CD4-positive, alpha-beta memory T cell (primary cell): ENCODE data around the gene ZNF750. TPM values are rescaled to one million over a fixed set of nuclear protein-coding genes. Genes with fewer than 3 reads are reported as not detected.
A peak's percentile ranks its signal among the peaks of the same experiment; 100 is the strongest.

ENCODE experiments used
- CTCF ChIA-PET: fragments of 350-600 bp; sonication (Branson Sonifier 250); formaldehyde crosslinking; loops from one replicate; lab custom pipeline; 2021; ENCODE audit warnings: inconsistent platforms; ENCODE audit not compliant: partially characterized antibody; lab: Charles Lee
- POLR2A ChIA-PET: fragments of 350-600 bp; sonication (Branson Sonifier 250); formaldehyde crosslinking; loops from one replicate; lab custom pipeline; 2021; ENCODE audit not compliant: partially characterized antibody; lab: Charles Lee
- DNase-seq, 5 donors: peaks; one replicate each; pipeline versions ENCODE4 v3.0.0 to v3.0.0-alpha.2; 2020 to 2022; ENCODE audit warnings: mixed read lengths in 1 of 5
- H3K27ac ChIP-seq: one replicate; pipeline ENCODE4 v1.7.0; 2013; ENCODE audit warnings: low read depth, low read length
- H3K27me3 ChIP-seq: 2 replicates; pipeline ENCODE4 v1.7.0; 2013; ENCODE audit warnings: mild to moderate bottlenecking, low read length, moderate library complexity; ENCODE audit not compliant: insufficient read depth
- H3K36me3 ChIP-seq: 2 replicates; pipeline ENCODE4 v1.7.0; 2013; ENCODE audit warnings: mild to moderate bottlenecking, low read length, moderate library complexity; ENCODE audit not compliant: insufficient read depth
- H3K4me1 ChIP-seq: 2 replicates; pipeline ENCODE4 v1.7.0; 2013; ENCODE audit warnings: mild to moderate bottlenecking, low read length, moderate library complexity; ENCODE audit not compliant: insufficient read depth
- H3K4me3 ChIP-seq, 2 donors: one replicate each; pipeline ENCODE4 v1.7.0; 2013; ENCODE audit warnings: low read length in 2 of 2, mild to moderate bottlenecking in 1 of 2
- H3K9me3 ChIP-seq, 2 donors: one replicate each; pipeline ENCODE4 v1.7.0; 2013; ENCODE audit warnings: low read length in 2 of 2, control low read depth in 1 of 2; ENCODE audit not compliant: control insufficient read depth in 1 of 2
- H3K27ac Mint-ChIP-seq, 7 donors: one replicate each; pipeline ENCODE4 v1.8.0; 2020 to 2021; ENCODE audit warnings: mixed read lengths in 7 of 7, mild to moderate bottlenecking in 6 of 7, inconsistent platforms in 3 of 7, moderate library complexity in 3 of 7
- H3K27me3 Mint-ChIP-seq, 2 donors: one replicate each; pipeline ENCODE4 v1.8.0; 2020 to 2021; ENCODE audit warnings: mixed read lengths in 2 of 2
- H3K36me3 Mint-ChIP-seq, 2 donors: one replicate each; pipeline ENCODE4 v1.8.0; 2020 to 2021; ENCODE audit warnings: mixed read lengths in 2 of 2, inconsistent platforms in 1 of 2, mild to moderate bottlenecking in 1 of 2
- H3K4me1 Mint-ChIP-seq, 4 donors: one replicate each; pipeline ENCODE4 v1.8.0; 2020 to 2021; ENCODE audit warnings: mixed read lengths in 4 of 4, mild to moderate bottlenecking in 1 of 4
- H3K4me3 Mint-ChIP-seq, 8 donors: one replicate each; pipeline ENCODE4 v1.8.0; 2020 to 2021; ENCODE audit warnings: mixed read lengths in 8 of 8, mild to moderate bottlenecking in 7 of 8, moderate library complexity in 6 of 8, inconsistent platforms in 3 of 8
- H3K9me3 Mint-ChIP-seq, 8 donors: one replicate each; pipeline ENCODE4 v1.8.0; 2020 to 2021; ENCODE audit warnings: mixed read lengths in 8 of 8, mild to moderate bottlenecking in 5 of 8, inconsistent platforms in 3 of 8, moderate library complexity in 1 of 8
- intact Hi-C: fragments of 100-400 bp; cut with micrococcal nuclease; formaldehyde crosslinking; loops from one replicate; pipeline ENCODE4 v1.15.1; 2023
- polyA plus RNA-seq, 2 donors: library from polyadenylated mRNA; unstranded; fragments of 300-500 nt; fragmentation: Illumina TruSeq; gene quantifications; one replicate each; pipeline ENCODE4 v1.2.3, GENCODE V29; 2021
- total RNA-seq, 2 experiments: library from RNA; stranded (reverse); gene quantifications; one replicate each; pipeline ENCODE4 v1.2.3, GENCODE V29; 2021

The ZNF750 gene
- total and polyA plus RNA-seq, 4 experiments from 2014 or later = not detected

- Mint-ChIP-seq H3K27ac (peak overlapping the region in 4 of 7 donors; percentile 5 to 77 (median 30)), H3K9me3 (no peaks in the 10 kb centered on the region), H3K36me3 (peaks cover 16 to 19% of the 10 kb centered on the region in 2 donors), H3K4me1 (peaks cover 20 to 65% (median 25%) of the 10 kb centered on the region in 4 donors), H3K27me3 (no peaks in the 10 kb centered on the region), H3K4me3 (no peak overlapping the region)
- H3K27me3 ChIP-seq = no peaks in the 10 kb centered on the region
- H3K27ac ChIP-seq = no peak overlapping the region
- intact Hi-C loops = loop anchor here (10.0 kb wide), 1 partner anchor 176 kb away; no protein-coding TSS in a partner anchor
- peaks cover 17% of the 10 kb centered on the region for H3K36me3 ChIP-seq
- ChIA-PET POLR2A (no interaction called here), CTCF (no interaction called here)
- peaks cover 46% of the 10 kb centered on the region for H3K4me1 ChIP-seq
- no peak for DNase-seq
- no peaks in the 10 kb centered on the region for H3K9me3 ChIP-seq
- H3K4me3 ChIP-seq = no peak overlapping the region
Measured at GRCh38 chr17:82868715-82869131, 28.9 kb upstream of the ZNF750 start.

DNA sequence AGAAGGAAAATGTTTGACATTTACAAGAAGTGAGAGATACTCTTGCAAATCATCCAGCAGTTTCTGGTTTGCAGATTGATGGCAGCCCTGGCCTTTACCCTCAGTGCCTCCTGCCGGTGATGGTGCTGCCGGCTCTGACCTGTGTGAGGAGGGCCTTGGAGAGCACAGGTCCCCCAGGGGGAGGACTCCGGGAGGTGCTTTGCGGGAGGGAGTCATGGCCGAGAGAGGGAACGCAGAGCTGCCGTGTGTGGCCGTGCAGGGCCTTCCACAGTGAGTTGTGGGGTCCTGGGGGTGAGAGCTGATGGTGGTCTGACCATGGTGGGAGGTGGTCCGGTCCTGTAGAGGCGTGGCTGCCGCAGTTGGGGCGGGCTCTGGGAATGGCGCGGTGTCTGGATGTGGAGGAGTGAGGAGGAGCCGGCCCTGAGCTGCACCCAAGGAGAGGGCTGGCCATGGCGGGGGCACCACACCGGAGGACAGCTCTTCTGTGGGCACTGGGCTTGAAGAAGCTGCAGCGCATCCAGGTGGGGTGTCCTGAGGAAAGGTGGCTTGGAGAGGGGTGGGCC lies 28.0 kb upstream of the ZNF750 start:
- Histone ChIP-seq H3K27me3 (no peaks in the 10 kb centered on the region), H3K9me3 (no peaks in the 10 kb centered on the region), H3K36me3 (peaks cover 17% of the 10 kb centered on the region), H3K4me1 (peaks cover 55% of the 10 kb centered on the region), H3K4me3 (no peak overlapping the region), H3K27ac (no peak overlapping the region)
- intact Hi-C loops = loop anchor here (10.0 kb wide), 1 partner anchor 177 kb away; no protein-coding TSS in a partner anchor
- CTCF ChIA-PET = no interaction called here
- no peaks in the 10 kb centered on the region for H3K9me3 Mint-ChIP-seq
- POLR2A ChIA-PET = interaction anchor here (5.1 kb wide), 1 partner anchor 8 kb away, joined by 39 read pairs; no protein-coding TSS in a partner anchor
- peak overlapping the region in 1 of 8 donors; percentile 25 for H3K4me3 Mint-ChIP-seq
- peaks cover 28 to 69% (median 33%) of the 10 kb centered on the region in 4 donors for H3K4me1 Mint-ChIP-seq
- DNase-seq = no peak
- no peaks in the 10 kb centered on the region for H3K27me3 Mint-ChIP-seq
- peaks cover 13 to 17% of the 10 kb centered on the region in 2 donors for H3K36me3 Mint-ChIP-seq
- peak overlapping the region in 4 of 7 donors; percentile 12 to 79 (median 25) for H3K27ac Mint-ChIP-seq

DNA sequence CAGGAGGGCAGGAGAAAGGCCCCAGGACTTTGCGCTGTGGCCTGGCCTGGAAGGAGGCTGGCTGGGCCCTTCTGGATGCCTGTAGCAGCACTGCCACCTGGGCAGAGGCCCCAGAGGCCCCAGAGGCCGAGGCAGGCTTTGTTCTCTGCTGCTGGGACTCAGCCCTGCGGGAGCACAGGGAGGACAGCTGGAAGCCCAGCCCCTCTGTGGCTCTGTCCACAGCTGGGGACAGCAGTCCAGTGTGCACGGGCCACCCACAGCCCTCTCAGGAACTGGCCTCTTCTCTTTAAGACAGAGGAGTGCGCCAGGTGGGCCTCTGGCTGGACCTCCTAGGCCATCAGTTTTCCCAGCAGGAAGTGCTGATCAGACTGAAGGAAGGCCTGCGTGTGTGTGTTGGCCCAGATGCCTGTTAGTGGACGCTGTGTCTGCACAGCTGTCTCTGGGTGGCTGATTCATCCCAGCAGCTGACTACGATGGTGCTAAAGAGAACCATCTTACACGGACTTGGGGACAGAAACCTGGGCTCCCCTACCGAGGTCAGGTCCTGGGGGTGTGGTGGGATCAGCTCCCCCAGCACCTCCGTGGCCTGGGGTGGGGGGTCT lies 26.9 kb upstream of the ZNF750 start:
- Histone ChIP-seq H3K27me3 (no peaks in the 10 kb centered on the region), H3K36me3 (peaks cover 17% of the 10 kb centered on the region), H3K9me3 (no peaks in the 10 kb centered on the region), H3K4me1 (peaks cover 63% of the 10 kb centered on the region), H3K27ac (no peak overlapping the region), H3K4me3 (no peak overlapping the region)
- Mint-ChIP-seq H3K27me3 (no peaks in the 10 kb centered on the region), H3K27ac (peak overlapping the region in 3 of 7 donors; percentile 81 to 89 (median 83)), H3K36me3 (peaks cover 12 to 13% of the 10 kb centered on the region in 2 donors), H3K9me3 (no peaks in the 10 kb centered on the region), H3K4me1 (peaks cover 31 to 79% (median 40%) of the 10 kb centered on the region in 4 donors), H3K4me3 (no peak overlapping the region)
- intact Hi-C loops = loop anchor here (10.0 kb wide), 1 partner anchor 178 kb away; no protein-coding TSS in a partner anchor
- CTCF ChIA-PET = interaction anchor here (1.1 kb wide), 1 partner anchor 12 kb away, joined by 3 read pairs; no protein-coding TSS in a partner anchor
- POLR2A ChIA-PET = interaction anchor here (5.0 to 5.2 kb wide), 3 partner anchors 9 to 26 kb away, joined by 39 to 83 read pairs (median 47); no protein-coding TSS in a partner anchor
- DNase-seq = no peak

DNA sequence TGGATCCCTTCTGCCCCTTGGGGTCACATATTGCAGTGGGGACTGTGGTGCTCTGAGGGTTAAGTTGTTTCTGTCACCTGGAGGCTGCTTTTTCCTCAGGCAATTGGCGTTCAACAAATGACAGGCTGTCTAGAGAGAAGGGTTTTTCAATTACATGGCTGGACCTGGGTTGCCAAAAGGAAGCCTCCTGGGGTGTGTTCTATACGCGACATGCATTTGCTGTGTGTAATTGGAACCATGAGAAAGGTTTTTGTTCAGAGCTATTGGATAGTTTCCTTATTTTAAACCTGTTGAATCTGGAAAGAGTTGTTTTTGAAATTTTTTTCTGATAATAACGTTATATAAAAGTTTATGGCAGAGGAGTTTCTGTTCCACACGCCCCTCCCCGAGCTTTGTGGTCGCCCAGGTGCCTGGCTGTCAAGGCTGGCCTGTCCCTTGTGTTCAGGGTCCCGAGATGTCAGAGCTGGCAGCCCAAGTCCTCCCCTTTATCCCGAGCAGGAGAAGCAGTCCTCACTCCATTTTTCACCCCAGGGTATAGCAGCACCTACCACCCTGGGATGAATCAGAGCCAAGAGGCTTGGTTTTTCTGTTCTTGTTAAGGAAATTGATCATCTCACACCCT lies 26.1 kb upstream of the ZNF750 start:
- intact Hi-C loops = loop anchor here (2.0 to 10.0 kb wide), 2 partner anchors 17 to 179 kb away; no protein-coding TSS in a partner anchor
- Histone ChIP-seq H3K27me3 (no peaks in the 10 kb centered on the region), H3K27ac (peak overlapping the region; percentile 74), H3K4me1 (peaks cover 71% of the 10 kb centered on the region), H3K4me3 (no peak overlapping the region), H3K36me3 (peaks cover 10% of the 10 kb centered on the region), H3K9me3 (no peaks in the 10 kb centered on the region)
- Mint-ChIP-seq H3K9me3 (no peaks in the 10 kb centered on the region), H3K4me1 (peaks cover 36 to 87% (median 45%) of the 10 kb centered on the region in 4 donors), H3K27ac (peak overlapping the region; percentile 78 to 93 (median 89)), H3K36me3 (peaks cover 11 to 13% of the 10 kb centered on the region in 2 donors), H3K4me3 (peak overlapping the region; percentile 26 to 78 (median 40)), H3K27me3 (no peaks in the 10 kb centered on the region)
- DNase-seq = no peak
- POLR2A ChIA-PET = interaction anchor here (5.0 to 5.2 kb wide), 3 partner anchors 10 to 27 kb away, joined by 39 to 83 read pairs (median 47); no protein-coding TSS in a partner anchor
- CTCF ChIA-PET = interaction anchor here (1.1 kb wide), 1 partner anchor 13 kb away, joined by 3 read pairs; no protein-coding TSS in a partner anchor

- POLR2A ChIA-PET = interaction anchor here (5.0 to 5.2 kb wide), 3 partner anchors 11 to 28 kb away, joined by 39 to 83 read pairs (median 47); no protein-coding TSS in a partner anchor
- Histone ChIP-seq H3K9me3 (no peaks in the 10 kb centered on the region), H3K4me1 (peaks cover 77% of the 10 kb centered on the region), H3K36me3 (peaks cover 4% of the 10 kb centered on the region), H3K27me3 (no peaks in the 10 kb centered on the region), H3K27ac (peak overlapping the region; percentile 74), H3K4me3 (no peak overlapping the region)
- no peak for DNase-seq
- no peaks in the 10 kb centered on the region for H3K9me3 Mint-ChIP-seq
- CTCF ChIA-PET = interaction anchor here (1.1 to 1.5 kb wide), 2 partner anchors 13 to 47 kb away, joined by 3 to 4 read pairs; no protein-coding TSS in a partner anchor
- no peaks in the 10 kb centered on the region for H3K27me3 Mint-ChIP-seq
- peaks cover 7% of the 10 kb centered on the region in 2 donors for H3K36me3 Mint-ChIP-seq
- peak overlapping the region in 6 of 8 donors; percentile 26 to 78 (median 44) for H3K4me3 Mint-ChIP-seq
- peaks cover 34 to 88% (median 47%) of the 10 kb centered on the region in 4 donors for H3K4me1 Mint-ChIP-seq
- H3K27ac Mint-ChIP-seq = peak overlapping the region; percentile 79 to 93 (median 89)
- intact Hi-C loops = loop anchor here (2.0 to 10.0 kb wide), 2 partner anchors 18 to 180 kb away; no protein-coding TSS in a partner anchor
Measured at GRCh38 chr17:82865274-82865673, 25.5 kb upstream of the ZNF750 start.

GRCh38 chr17:82864713-82865248 lies 25.0 kb upstream of the ZNF750 start:
- H3K9me3 Mint-ChIP-seq = no peaks in the 10 kb centered on the region
- intact Hi-C loops = loop anchor here (1.0 to 10.0 kb wide), 4 partner anchors 18 to 180 kb away; no protein-coding TSS in a partner anchor
- no peaks in the 10 kb centered on the region for H3K27me3 Mint-ChIP-seq
- Histone ChIP-seq H3K9me3 (no peaks in the 10 kb centered on the region), H3K27me3 (no peaks in the 10 kb centered on the region), H3K27ac (peak overlapping the region; percentile 74), H3K36me3 (no peaks in the 10 kb centered on the region), H3K4me3 (peak overlapping the region in 1 of 2 donors; percentile 34), H3K4me1 (peaks cover 82% of the 10 kb centered on the region)
- peak overlapping the region; percentile 70 to 84 (median 81) for H3K4me3 Mint-ChIP-seq
- peaks cover 4 to 8% of the 10 kb centered on the region in 2 donors for H3K36me3 Mint-ChIP-seq
- peaks cover 38 to 88% (median 51%) of the 10 kb centered on the region in 4 donors for H3K4me1 Mint-ChIP-seq
- ChIA-PET CTCF (interaction anchor here (0.8 to 2.3 kb wide), 6 partner anchors 9 to 90 kb away, joined by 4 to 11 read pairs (median 4); no protein-coding TSS in a partner anchor), POLR2A (interaction anchor here (0.8 to 5.2 kb wide), 14 partner anchors 10 to 215 kb away, joined by 3 to 83 read pairs (median 4); partner anchors contain the start of genes FN3KRP and METRNL)
- no peak for DNase-seq
- peak overlapping the region; percentile 89 to 98 (median 96) for H3K27ac Mint-ChIP-seq
